ENCODE data around the gene GRB2. TPM values are rescaled to one million over a fixed set of nuclear protein-coding genes. Genes with fewer than 3 reads are reported as not detected.

Gene GRB2
- total RNA-seq, 1 experiment from 2014 or later: 148 TPM

DNA sequence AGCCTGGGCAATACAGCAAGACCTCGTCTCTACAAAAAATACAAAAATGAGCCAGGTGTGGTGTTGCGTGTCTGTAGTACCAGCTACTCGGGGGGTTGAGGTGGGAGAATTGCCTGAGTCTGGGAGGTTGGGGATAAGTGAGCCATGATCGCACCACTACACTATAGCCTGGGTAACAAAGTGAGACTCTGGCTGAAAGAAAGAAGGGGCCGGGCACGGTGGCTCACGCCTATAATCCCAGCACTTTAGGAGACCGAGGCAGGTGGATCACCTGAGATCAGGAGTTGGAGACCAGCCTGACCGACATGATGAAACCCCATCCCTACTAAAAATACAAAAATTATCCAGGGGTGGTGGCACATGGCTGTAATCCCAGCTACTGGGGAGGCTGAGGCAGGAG lies 10.5 kb upstream of the GRB2 start:
- Histone ChIP-seq H3K9me3 (ENCODE audit: control insufficient read depth, insufficient read depth, low read depth, low read length) (no peaks in the 10 kb centered on the region), H3K36me3 (ENCODE audit: control insufficient read depth, insufficient read depth, low read length) (no peaks in the 10 kb centered on the region), H3K27me3 (ENCODE audit: control insufficient read depth, insufficient read depth, low read length) (no peaks in the 10 kb centered on the region), H3K27ac (ENCODE audit: low read length) (no peak overlapping the region), H3K4me3 (ENCODE audit: low read depth in 2 of 2, low read length in 2 of 2) (no peak overlapping the region), H3K4me1 (ENCODE audit: control insufficient read depth, insufficient read depth, low read length) (peaks cover 3% of the 10 kb centered on the region; the same call in 1 of the 2 replicates)
- POLR2A ChIA-PET: interaction anchor here (0.7 kb wide), 1 partner anchor 31 kb away, joined by 10 read pairs; no protein-coding TSS in a partner anchor
- TF ChIP-seq POLR2AphosphoS5 (IDR thresholded peaks at IDR 0.05; ENCODE audit: low read depth, low read length) (no peak), SIN3A (IDR thresholded peaks at IDR 0.05; ENCODE audit: borderline replicate concordance, insufficient read depth, low read depth, low read length) (no peak), TCF7L2 (IDR thresholded peaks at IDR 0.05; ENCODE audit: low read depth, low read length) (no peak)
- TF ChIP-seq, protein P1, sequence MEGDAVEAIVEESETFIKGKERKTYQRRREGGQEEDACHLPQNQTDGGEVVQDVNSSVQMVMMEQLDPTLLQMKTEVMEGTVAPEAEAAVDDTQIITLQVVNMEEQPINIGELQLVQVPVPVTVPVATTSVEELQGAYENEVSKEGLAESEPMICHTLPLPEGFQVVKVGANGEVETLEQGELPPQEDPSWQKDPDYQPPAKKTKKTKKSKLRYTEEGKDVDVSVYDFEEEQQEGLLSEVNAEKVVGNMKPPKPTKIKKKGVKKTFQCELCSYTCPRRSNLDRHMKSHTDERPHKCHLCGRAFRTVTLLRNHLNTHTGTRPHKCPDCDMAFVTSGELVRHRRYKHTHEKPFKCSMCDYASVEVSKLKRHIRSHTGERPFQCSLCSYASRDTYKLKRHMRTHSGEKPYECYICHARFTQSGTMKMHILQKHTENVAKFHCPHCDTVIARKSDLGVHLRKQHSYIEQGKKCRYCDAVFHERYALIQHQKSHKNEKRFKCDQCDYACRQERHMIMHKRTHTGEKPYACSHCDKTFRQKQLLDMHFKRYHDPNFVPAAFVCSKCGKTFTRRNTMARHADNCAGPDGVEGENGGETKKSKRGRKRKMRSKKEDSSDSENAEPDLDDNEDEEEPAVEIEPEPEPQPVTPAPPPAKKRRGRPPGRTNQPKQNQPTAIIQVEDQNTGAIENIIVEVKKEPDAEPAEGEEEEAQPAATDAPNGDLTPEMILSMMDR (IDR thresholded peaks at IDR 0.05): no peak
- TF ChIP-seq, protein P2, sequence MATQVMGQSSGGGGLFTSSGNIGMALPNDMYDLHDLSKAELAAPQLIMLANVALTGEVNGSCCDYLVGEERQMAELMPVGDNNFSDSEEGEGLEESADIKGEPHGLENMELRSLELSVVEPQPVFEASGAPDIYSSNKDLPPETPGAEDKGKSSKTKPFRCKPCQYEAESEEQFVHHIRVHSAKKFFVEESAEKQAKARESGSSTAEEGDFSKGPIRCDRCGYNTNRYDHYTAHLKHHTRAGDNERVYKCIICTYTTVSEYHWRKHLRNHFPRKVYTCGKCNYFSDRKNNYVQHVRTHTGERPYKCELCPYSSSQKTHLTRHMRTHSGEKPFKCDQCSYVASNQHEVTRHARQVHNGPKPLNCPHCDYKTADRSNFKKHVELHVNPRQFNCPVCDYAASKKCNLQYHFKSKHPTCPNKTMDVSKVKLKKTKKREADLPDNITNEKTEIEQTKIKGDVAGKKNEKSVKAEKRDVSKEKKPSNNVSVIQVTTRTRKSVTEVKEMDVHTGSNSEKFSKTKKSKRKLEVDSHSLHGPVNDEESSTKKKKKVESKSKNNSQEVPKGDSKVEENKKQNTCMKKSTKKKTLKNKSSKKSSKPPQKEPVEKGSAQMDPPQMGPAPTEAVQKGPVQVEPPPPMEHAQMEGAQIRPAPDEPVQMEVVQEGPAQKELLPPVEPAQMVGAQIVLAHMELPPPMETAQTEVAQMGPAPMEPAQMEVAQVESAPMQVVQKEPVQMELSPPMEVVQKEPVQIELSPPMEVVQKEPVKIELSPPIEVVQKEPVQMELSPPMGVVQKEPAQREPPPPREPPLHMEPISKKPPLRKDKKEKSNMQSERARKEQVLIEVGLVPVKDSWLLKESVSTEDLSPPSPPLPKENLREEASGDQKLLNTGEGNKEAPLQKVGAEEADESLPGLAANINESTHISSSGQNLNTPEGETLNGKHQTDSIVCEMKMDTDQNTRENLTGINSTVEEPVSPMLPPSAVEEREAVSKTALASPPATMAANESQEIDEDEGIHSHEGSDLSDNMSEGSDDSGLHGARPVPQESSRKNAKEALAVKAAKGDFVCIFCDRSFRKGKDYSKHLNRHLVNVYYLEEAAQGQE (IDR thresholded peaks at IDR 0.05; ENCODE audit: insufficient read depth in 1 of 2, low read depth in 2 of 2, low read length in 1 of 2): no peak
- CTCF ChIA-PET: interaction anchor here (0.6 kb wide), 1 partner anchor 157 kb away, joined by 4 read pairs; no protein-coding TSS in a partner anchor
- no TSS peak for BruUV-seq (replicated peaks)
- no peak for DNase-seq (ENCODE audit: low read depth, low spot score)
- no peak for ATAC-seq
- intact Hi-C loops (cut with micrococcal nuclease; ENCODE audit: unreplicated experiment): no loop called here
- in situ Hi-C loops (cut with HindIII; ENCODE audit: low pct_unique_long_range_greater_than_20kb, low sequenced_read_pairs): no loop called here

DNA sequence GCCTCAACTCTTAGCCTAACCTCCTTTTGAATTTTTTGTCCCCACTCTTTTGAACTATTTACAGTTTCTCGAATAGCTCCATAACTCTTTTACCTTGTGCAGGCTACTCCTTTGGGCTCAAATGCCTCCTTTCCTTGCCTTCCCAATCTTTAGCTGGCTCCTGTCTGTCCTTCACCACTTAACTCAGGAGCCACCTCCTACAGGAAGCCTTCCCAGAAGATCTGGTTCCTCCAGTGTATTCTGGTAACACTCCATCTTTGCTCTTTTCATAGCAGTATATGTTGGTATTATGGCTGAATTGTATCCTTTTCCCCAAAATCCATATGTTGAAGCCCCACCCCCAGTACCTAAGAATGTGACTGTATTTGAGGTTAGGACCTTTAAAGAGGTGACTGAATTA lies 9.0 kb upstream of the GRB2 start:
- Histone ChIP-seq H3K4me1 (ENCODE audit: control insufficient read depth, insufficient read depth, low read length) (peaks cover 3% of the 10 kb centered on the region; the same call in 1 of the 2 replicates), H3K36me3 (ENCODE audit: control insufficient read depth, insufficient read depth, low read length) (no peaks in the 10 kb centered on the region), H3K27ac (ENCODE audit: low read length) (no peak overlapping the region), H3K9me3 (ENCODE audit: control insufficient read depth, insufficient read depth, low read depth, low read length) (no peaks in the 10 kb centered on the region), H3K4me3 (ENCODE audit: low read depth in 2 of 2, low read length in 2 of 2) (no peak overlapping the region), H3K27me3 (ENCODE audit: control insufficient read depth, insufficient read depth, low read length) (no peaks in the 10 kb centered on the region)
- CTCF ChIA-PET: interaction anchor here (0.6 to 0.7 kb wide), 2 partner anchors 55 to 351 kb away, joined by 3 to 11 read pairs; no protein-coding TSS in a partner anchor
- in situ Hi-C loops (cut with HindIII; ENCODE audit: low pct_unique_long_range_greater_than_20kb, low sequenced_read_pairs) (no loop called here), intact Hi-C loops (cut with micrococcal nuclease; ENCODE audit: unreplicated experiment) (no loop called here)
- TF ChIP-seq, protein P2 (IDR thresholded peaks at IDR 0.05; ENCODE audit: insufficient read depth in 1 of 2, low read depth in 2 of 2, low read length in 1 of 2): no peak
- TF ChIP-seq POLR2AphosphoS5 (IDR thresholded peaks at IDR 0.05; ENCODE audit: low read depth, low read length): no peak
- no peak for TF ChIP-seq TCF7L2 (IDR thresholded peaks at IDR 0.05; ENCODE audit: low read depth, low read length)
- no peak for TF ChIP-seq SIN3A (IDR thresholded peaks at IDR 0.05; ENCODE audit: borderline replicate concordance, insufficient read depth, low read depth, low read length)
- TF ChIP-seq, protein P1 (IDR thresholded peaks at IDR 0.05): no peak
- BruUV-seq (replicated peaks): no TSS peak
- ATAC-seq (no peak), DNase-seq (ENCODE audit: low read depth, low spot score) (no peak)
- POLR2A ChIA-PET: no interaction called here

Data from Panc1 (cell line).